CD4-positive, alpha-beta T cell (primary cell): ENCODE measurements around the gene FCF1. TPM values are rescaled to one million over a fixed set of nuclear protein-coding genes. Genes with fewer than 3 reads are reported as not detected.

Experiments used
- ATAC-seq: fragments of 200-7000 bp; cut with Tn5 transposase; one replicate; pipeline ENCODE4 v1.10.0; 2022; ENCODE audit warnings: mild to moderate bottlenecking; ENCODE audit not compliant: poor library complexity
- CTCF ChIA-PET: fragments of 350-600 bp; sonication (Branson Sonifier 250); formaldehyde crosslinking; loops from one replicate; lab custom pipeline; 2021; ENCODE audit warnings: antibody characterized with exemption, inconsistent platforms; lab: Charles Lee
- POLR2A ChIA-PET: fragments of 350-600 bp; sonication (Branson Sonifier 250); formaldehyde crosslinking; loops from one replicate; lab custom pipeline; 2021; ENCODE audit warnings: antibody characterized with exemption, inconsistent platforms; lab: Charles Lee
- DNase-seq, 14 experiments: peaks; one replicate each; pipeline ENCODE4 v3.0.0-alpha.2; 2013 to 2020; ENCODE audit warnings: mixed read lengths in 2 of 14
- H3K27ac ChIP-seq, 2 donors: one replicate each; pipeline versions ENCODE4 v1.5.1 to v1.7.0; 2013; ENCODE audit warnings: low read length in 2 of 2, low read depth in 1 of 2, mild to moderate bottlenecking in 1 of 2
- H3K27me3 ChIP-seq, 2 experiments: 1 replicate in 1 of 2; 2 replicates in 1 of 2; pipeline versions ENCODE4 v1.6.1 to v1.7.0; 2013; ENCODE audit warnings: low read length in 2 of 2, control low read depth in 1 of 2, mild to moderate bottlenecking in 1 of 2, moderate library complexity in 1 of 2; ENCODE audit not compliant: insufficient read depth in 2 of 2, control insufficient read depth in 1 of 2
- H3K36me3 ChIP-seq: one replicate; pipeline ENCODE4 v1.6.1; 2013; ENCODE audit warnings: low read length, control low read depth; ENCODE audit not compliant: insufficient read depth
- H3K4me1 ChIP-seq: one replicate; pipeline ENCODE4 v1.6.1; 2013; ENCODE audit warnings: low read length, control low read depth; ENCODE audit not compliant: insufficient read depth
- H3K4me3 ChIP-seq: one replicate; pipeline ENCODE4 v1.5.1; 2013; ENCODE audit warnings: mild to moderate bottlenecking, low read length, moderate library complexity
- H3K9me3 ChIP-seq, 2 experiments: 1 replicate in 1 of 2; 2 replicates in 1 of 2; pipeline versions ENCODE4 v1.6.1 to v1.7.0; 2013; ENCODE audit warnings: low read length in 2 of 2, mild to moderate bottlenecking in 2 of 2, control low read depth in 1 of 2, moderate library complexity in 1 of 2; ENCODE audit not compliant: control insufficient read depth in 1 of 2, insufficient read depth in 1 of 2
- H3K27ac Mint-ChIP-seq: one replicate; pipeline ENCODE4 v1.8.0; 2020; ENCODE audit warnings: mixed read lengths
- H3K27me3 Mint-ChIP-seq: one replicate; pipeline ENCODE4 v1.8.0; 2021; ENCODE audit warnings: mixed read lengths
- H3K36me3 Mint-ChIP-seq: one replicate; pipeline ENCODE4 v1.8.0; 2021; ENCODE audit warnings: low read depth, mixed read lengths
- H3K4me1 Mint-ChIP-seq: one replicate; pipeline ENCODE4 v1.8.0; 2021; ENCODE audit warnings: low read depth, mixed read lengths
- H3K4me3 Mint-ChIP-seq: one replicate; pipeline ENCODE4 v1.8.0; 2020; ENCODE audit warnings: mild to moderate bottlenecking, mixed read lengths
- H3K9me3 Mint-ChIP-seq: one replicate; pipeline ENCODE4 v1.8.0; 2020; ENCODE audit warnings: mixed read lengths
- intact Hi-C, 2 experiments: fragments of 100-400 bp; cut with DNase I in 1 of 2; cut with micrococcal nuclease in 1 of 2; formaldehyde crosslinking; loops; one replicate each; pipeline versions ENCODE4 v1.15.1 to v1.9.0; 2023 to 2025; cut with DNase I, micrococcal nuclease
- total RNA-seq, 174 experiments: library from RNA in 2 of 174; stranded (reverse) in 2 of 174; gene quantifications; one replicate each; pipeline ENCODE4 v1.2.3 and lab custom pipeline; 2021 to 2026
- TF ChIP-seq, protein P1 (sequence below): fragments of 200-600 bp; IDR thresholded peaks from one replicate; pipeline ENCODE4 v1.8.0; 2022; ENCODE audit warnings: antibody characterized with exemption, mild to moderate bottlenecking

FCF1 gene
- total RNA-seq, 2 experiments from 2014 or later = 31.9 to 32.9 TPM

DNA sequence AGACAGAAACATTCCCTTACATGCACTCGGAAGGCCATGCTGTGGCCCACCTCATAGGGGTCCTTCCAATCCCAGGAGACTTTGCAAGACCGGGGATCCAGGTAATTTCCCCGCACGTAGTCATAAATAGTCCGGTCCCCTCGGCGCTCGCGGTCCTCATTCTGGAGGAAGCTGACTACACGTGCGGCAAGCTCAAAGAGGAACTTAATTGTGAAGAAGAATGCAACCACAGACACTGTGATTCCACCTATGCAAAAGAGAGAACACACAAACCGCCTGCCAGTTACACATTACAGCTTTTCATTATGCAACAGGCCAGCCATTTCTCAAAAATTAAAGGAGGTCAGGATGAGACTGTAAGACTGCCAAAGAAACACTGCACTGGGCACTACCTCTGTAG lies 28.5 kb upstream of the FCF1 start:
- POLR2A ChIA-PET = interaction anchor here (1.0 to 1.3 kb wide), 2 partner anchors 28 to 79 kb away, joined by 3 read pairs; partner anchors contain the start of genes AREL1, FCF1 and YLPM1
- Mint-ChIP-seq H3K36me3 (peaks cover 92% of the 10 kb centered on the region), H3K27me3 (no peaks in the 10 kb centered on the region), H3K9me3 (no peaks in the 10 kb centered on the region), H3K4me3 (no peak overlapping the region), H3K27ac (peak overlapping the region; percentile 75), H3K4me1 (peaks cover 30% of the 10 kb centered on the region)
- ATAC-seq = peak; percentile 43
- Histone ChIP-seq H3K36me3 (peaks cover 57% of the 10 kb centered on the region), H3K27ac (no peak overlapping the region), H3K27me3 (no peaks in the 10 kb centered on the region), H3K4me3 (no peak overlapping the region), H3K4me1 (peaks cover 6% of the 10 kb centered on the region), H3K9me3 (no peaks in the 10 kb centered on the region)
- CTCF ChIA-PET = no interaction called here
- TF ChIP-seq, protein P1, sequence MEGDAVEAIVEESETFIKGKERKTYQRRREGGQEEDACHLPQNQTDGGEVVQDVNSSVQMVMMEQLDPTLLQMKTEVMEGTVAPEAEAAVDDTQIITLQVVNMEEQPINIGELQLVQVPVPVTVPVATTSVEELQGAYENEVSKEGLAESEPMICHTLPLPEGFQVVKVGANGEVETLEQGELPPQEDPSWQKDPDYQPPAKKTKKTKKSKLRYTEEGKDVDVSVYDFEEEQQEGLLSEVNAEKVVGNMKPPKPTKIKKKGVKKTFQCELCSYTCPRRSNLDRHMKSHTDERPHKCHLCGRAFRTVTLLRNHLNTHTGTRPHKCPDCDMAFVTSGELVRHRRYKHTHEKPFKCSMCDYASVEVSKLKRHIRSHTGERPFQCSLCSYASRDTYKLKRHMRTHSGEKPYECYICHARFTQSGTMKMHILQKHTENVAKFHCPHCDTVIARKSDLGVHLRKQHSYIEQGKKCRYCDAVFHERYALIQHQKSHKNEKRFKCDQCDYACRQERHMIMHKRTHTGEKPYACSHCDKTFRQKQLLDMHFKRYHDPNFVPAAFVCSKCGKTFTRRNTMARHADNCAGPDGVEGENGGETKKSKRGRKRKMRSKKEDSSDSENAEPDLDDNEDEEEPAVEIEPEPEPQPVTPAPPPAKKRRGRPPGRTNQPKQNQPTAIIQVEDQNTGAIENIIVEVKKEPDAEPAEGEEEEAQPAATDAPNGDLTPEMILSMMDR = no peak
- intact Hi-C loops = no loop called here
- DNase-seq = peak in 4 of 14 experiments; percentile 8 to 46 (median 34)

DNA sequence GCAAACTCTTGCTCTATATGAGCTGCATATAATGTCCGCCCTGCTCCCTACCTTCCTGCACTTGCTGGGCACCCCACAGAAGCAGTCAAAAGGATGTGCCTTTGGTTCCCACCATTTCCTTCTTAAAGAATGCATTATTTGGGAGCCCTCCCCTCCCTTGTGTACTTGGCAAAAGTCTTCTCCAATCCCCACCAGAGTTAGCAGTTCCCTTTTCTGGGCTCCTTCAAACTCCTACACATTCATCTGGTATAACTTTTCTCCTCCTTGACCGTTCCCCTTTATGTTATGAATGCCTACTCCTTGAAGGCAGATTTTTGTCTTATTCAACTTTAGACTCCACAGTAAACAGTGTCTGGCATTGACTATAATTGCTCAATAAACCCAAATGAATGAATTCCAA lies 27.9 kb upstream of the FCF1 start:
- DNase-seq (no peak), ATAC-seq (no peak)
- H3K36me3 Mint-ChIP-seq = peaks cover 88% of the 10 kb centered on the region
- H3K4me1 Mint-ChIP-seq = peaks cover 30% of the 10 kb centered on the region
- POLR2A ChIA-PET = interaction anchor here (0.6 to 1.3 kb wide), 3 partner anchors 28 to 109 kb away, joined by 3 read pairs; partner anchors contain the start of genes AREL1, FCF1 and YLPM1
- Histone ChIP-seq H3K27me3 (no peaks in the 10 kb centered on the region), H3K9me3 (no peaks in the 10 kb centered on the region), H3K4me3 (no peak overlapping the region), H3K27ac (no peak overlapping the region), H3K36me3 (peaks cover 62% of the 10 kb centered on the region), H3K4me1 (peaks cover 6% of the 10 kb centered on the region)
- TF ChIP-seq, protein P1 = no peak
- no peak overlapping the region for H3K4me3 Mint-ChIP-seq
- no peaks in the 10 kb centered on the region for H3K27me3 Mint-ChIP-seq
- intact Hi-C loops = no loop called here
- peak overlapping the region; percentile 75 for H3K27ac Mint-ChIP-seq
- CTCF ChIA-PET = no interaction called here
- no peaks in the 10 kb centered on the region for H3K9me3 Mint-ChIP-seq

DNA sequence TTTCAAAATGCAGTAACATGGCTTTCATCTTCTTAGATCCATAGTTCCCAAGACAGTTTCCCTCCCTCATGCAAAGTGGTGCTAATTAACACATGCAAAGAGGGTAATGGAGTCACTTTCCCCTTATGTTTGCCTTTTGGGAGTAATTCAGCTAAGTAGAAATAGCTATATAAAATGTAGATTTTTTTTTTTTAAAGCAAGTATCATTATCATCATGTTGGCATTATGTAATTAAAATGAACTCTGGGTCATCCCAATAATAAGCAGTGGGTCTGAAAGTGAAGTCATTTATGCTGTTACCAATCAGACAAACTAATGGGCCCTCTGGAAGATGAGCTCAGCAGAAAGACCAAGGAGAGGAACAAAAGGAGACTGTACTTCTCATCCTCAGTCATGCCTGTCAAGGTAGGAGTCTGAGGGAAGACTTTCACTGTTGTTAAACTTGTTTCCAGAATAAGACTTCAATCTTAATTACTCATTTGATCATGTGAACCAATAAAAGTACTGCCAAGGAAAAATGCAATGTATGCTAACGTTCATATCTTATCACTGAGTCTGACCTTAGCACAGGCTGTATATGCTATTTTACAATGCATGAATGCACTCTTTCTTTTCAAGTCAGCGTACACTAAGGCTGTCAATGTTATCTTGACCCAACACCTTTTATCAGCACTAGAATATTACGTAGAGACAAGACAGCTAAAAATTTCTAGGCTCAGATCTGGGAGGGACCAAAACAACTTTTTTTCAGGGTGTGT lies 26.8 kb upstream of the FCF1 start:
- peak overlapping the region; percentile 75 for H3K27ac Mint-ChIP-seq
- DNase-seq = no peak
- H3K27me3 Mint-ChIP-seq = no peaks in the 10 kb centered on the region
- Histone ChIP-seq H3K27me3 (no peaks in the 10 kb centered on the region), H3K27ac (no peak overlapping the region), H3K9me3 (no peaks in the 10 kb centered on the region), H3K4me3 (no peak overlapping the region), H3K36me3 (peaks cover 72% of the 10 kb centered on the region), H3K4me1 (peaks cover 6% of the 10 kb centered on the region)
- CTCF ChIA-PET = interaction anchor here (1.0 kb wide), 1 partner anchor 73 kb away, joined by 3 read pairs; no protein-coding TSS in a partner anchor
- H3K9me3 Mint-ChIP-seq = no peaks in the 10 kb centered on the region
- POLR2A ChIA-PET = interaction anchor here (0.6 kb wide), 1 partner anchor 42 kb away, joined by 3 read pairs; no protein-coding TSS in a partner anchor
- no peak for ATAC-seq
- TF ChIP-seq, protein P1 = no peak
- intact Hi-C loops = no loop called here
- H3K36me3 Mint-ChIP-seq = peaks cover 89% of the 10 kb centered on the region
- H3K4me1 Mint-ChIP-seq = peaks cover 30% of the 10 kb centered on the region
- H3K4me3 Mint-ChIP-seq = no peak overlapping the region
